Uterus (tissue), 4 donors: ENCODE results near the gene TRH. TPM values are rescaled to one million over a fixed set of nuclear protein-coding genes. Genes with fewer than 3 reads are reported as not detected.

Experiments used
- DNase-seq, 2 donors: peaks; one replicate each; pipeline ENCODE4 v3.0.0-alpha.2; 2019 to 2020
- H3K27ac ChIP-seq, 2 donors: fragments of 200-600 bp; sonication (generic); 1 replicate in 1 of 2; 2 replicates in 1 of 2; pipeline ENCODE4 v1.5.1; 2016 to 2018
- H3K27me3 ChIP-seq, 2 donors: fragments of 200-600 bp; sonication (generic); one replicate each; pipeline ENCODE4 v1.5.1; 2018 to 2019; ENCODE audit warnings: control low read depth in 1 of 2
- H3K36me3 ChIP-seq, 2 donors: fragments of 200-600 bp; sonication (generic); one replicate each; pipeline ENCODE4 v1.5.1; 2019; ENCODE audit warnings: control low read depth in 1 of 2
- H3K4me1 ChIP-seq, 2 donors: fragments of 200-600 bp; sonication (generic); one replicate each; pipeline ENCODE4 v1.5.1; 2018 to 2019; ENCODE audit warnings: control low read depth in 1 of 2
- H3K4me3 ChIP-seq, 2 donors: fragments of 200-600 bp; sonication (generic); 1 replicate in 1 of 2; 2 replicates in 1 of 2; pipeline ENCODE4 v1.5.1; 2018 to 2019; ENCODE audit warnings: mild to moderate bottlenecking in 1 of 2
- H3K9me3 ChIP-seq, 2 donors: fragments of 200-600 bp; sonication (generic); one replicate each; pipeline ENCODE4 v1.5.1; 2019; ENCODE audit warnings: control low read depth in 1 of 2
- POLR2A ChIP-seq, 2 donors: fragments of 450-650 bp; IDR thresholded peaks; one replicate each; pipeline ENCODE4 v1.6.1; 2016; ENCODE audit warnings: antibody characterized with exemption in 2 of 2, mild to moderate bottlenecking in 1 of 2, moderate library complexity in 1 of 2
- intact Hi-C: fragments of 100-400 bp; cut with DNase I; formaldehyde crosslinking; loops from one replicate; pipeline ENCODE4 v1.15.1; 2023; ENCODE audit warnings: low total_unique reads
- total RNA-seq, 4 donors: library from RNA; depleted of rRNA in 3 of 4; stranded (reverse); fragments of >200 nt in 3 of 4; gene quantifications; one replicate each; pipeline versions ENCODE4 v1.1.0 to v1.2.4, GENCODE V29; 2014 to 2023
- TF ChIP-seq, protein P1 (sequence below), 4 experiments: fragments of 200-600 bp in 2 of 4; fragments of 450-650 bp in 2 of 4; sonication (generic) in 2 of 4; IDR thresholded peaks; one replicate each; pipeline ENCODE4 v1.5.1; 2016 to 2019; ENCODE audit warnings: antibody characterized with exemption in 4 of 4, mild to moderate bottlenecking in 2 of 4, moderate library complexity in 1 of 4
- donor health status: DM: yes; HTN: yes; CAD: no.

The TRH gene
- total RNA-seq, 4 donors from 2014 or later = 0.37 TPM; not detected in 3

- no peak overlapping the region for H3K27ac ChIP-seq
- intact Hi-C loops = no loop called here
- DNase-seq = no peak
- TF ChIP-seq POLR2A (IDR thresholded peaks at IDR 0.05) = no peak
- TF ChIP-seq, protein P1, sequence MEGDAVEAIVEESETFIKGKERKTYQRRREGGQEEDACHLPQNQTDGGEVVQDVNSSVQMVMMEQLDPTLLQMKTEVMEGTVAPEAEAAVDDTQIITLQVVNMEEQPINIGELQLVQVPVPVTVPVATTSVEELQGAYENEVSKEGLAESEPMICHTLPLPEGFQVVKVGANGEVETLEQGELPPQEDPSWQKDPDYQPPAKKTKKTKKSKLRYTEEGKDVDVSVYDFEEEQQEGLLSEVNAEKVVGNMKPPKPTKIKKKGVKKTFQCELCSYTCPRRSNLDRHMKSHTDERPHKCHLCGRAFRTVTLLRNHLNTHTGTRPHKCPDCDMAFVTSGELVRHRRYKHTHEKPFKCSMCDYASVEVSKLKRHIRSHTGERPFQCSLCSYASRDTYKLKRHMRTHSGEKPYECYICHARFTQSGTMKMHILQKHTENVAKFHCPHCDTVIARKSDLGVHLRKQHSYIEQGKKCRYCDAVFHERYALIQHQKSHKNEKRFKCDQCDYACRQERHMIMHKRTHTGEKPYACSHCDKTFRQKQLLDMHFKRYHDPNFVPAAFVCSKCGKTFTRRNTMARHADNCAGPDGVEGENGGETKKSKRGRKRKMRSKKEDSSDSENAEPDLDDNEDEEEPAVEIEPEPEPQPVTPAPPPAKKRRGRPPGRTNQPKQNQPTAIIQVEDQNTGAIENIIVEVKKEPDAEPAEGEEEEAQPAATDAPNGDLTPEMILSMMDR (IDR thresholded peaks at IDR 0.05) = no peak
- no peaks in the 10 kb centered on the region for H3K36me3 ChIP-seq
- H3K4me1 ChIP-seq = peaks cover 0 to 13% of the 10 kb centered on the region in 2 donors
- no peak overlapping the region for H3K4me3 ChIP-seq
- H3K27me3 ChIP-seq = peaks cover 18 to 23% of the 10 kb centered on the region in 2 donors
- no peaks in the 10 kb centered on the region for H3K9me3 ChIP-seq
Observed at GRCh38 chr3:129978123-129978522, 3.6 kb downstream of the TRH start.

DNA sequence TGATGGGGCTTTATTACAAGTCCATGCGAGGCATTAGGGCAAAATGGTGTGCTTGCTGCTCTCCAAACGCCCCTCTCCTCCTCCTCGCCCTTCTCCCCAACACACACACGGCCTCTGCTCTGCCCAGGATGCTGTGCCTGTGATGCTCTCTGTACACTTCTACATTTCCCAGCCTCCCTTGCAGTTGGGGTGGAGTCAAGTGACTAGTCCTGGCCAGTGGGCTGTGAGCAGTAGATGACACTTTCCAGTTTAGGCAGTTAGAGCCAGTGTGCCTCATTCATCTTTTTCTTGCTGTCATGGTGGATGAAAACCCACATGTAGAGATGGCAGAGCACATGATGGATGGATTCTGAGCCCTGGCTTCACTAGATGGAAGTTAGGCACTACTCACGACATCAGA is 5.4 kb downstream of the TRH start:
- TF ChIP-seq, protein P1 (IDR thresholded peaks at IDR 0.05) = no peak
- TF ChIP-seq POLR2A (IDR thresholded peaks at IDR 0.05) = no peak
- Histone ChIP-seq H3K9me3 (no peaks in the 10 kb centered on the region), H3K36me3 (no peaks in the 10 kb centered on the region), H3K4me1 (peaks cover 0 to 6% of the 10 kb centered on the region in 2 donors), H3K4me3 (no peak overlapping the region), H3K27ac (no peak overlapping the region), H3K27me3 (peaks cover 11 to 23% of the 10 kb centered on the region in 2 donors)
- intact Hi-C loops = no loop called here
- DNase-seq = no peak

GRCh38 chr3:129983561-129983960 is 9.0 kb downstream of the TRH start:
- Histone ChIP-seq H3K27me3 (no peaks in the 10 kb centered on the region), H3K4me3 (no peak overlapping the region), H3K27ac (no peak overlapping the region), H3K36me3 (no peaks in the 10 kb centered on the region), H3K9me3 (no peaks in the 10 kb centered on the region), H3K4me1 (no peaks in the 10 kb centered on the region)
- no peak for TF ChIP-seq POLR2A (IDR thresholded peaks at IDR 0.05)
- TF ChIP-seq, protein P1 (IDR thresholded peaks at IDR 0.05) = no peak
- intact Hi-C loops = no loop called here
- DNase-seq = no peak

- Histone ChIP-seq H3K27ac (no peak overlapping the region), H3K27me3 (no peaks in the 10 kb centered on the region), H3K4me3 (no peak overlapping the region), H3K4me1 (no peaks in the 10 kb centered on the region), H3K9me3 (no peaks in the 10 kb centered on the region), H3K36me3 (no peaks in the 10 kb centered on the region)
- DNase-seq = no peak
- TF ChIP-seq, protein P1 (IDR thresholded peaks at IDR 0.05) = no peak
- TF ChIP-seq POLR2A (IDR thresholded peaks at IDR 0.05) = no peak
- intact Hi-C loops = no loop called here
Observed at GRCh38 chr3:129984125-129984524, 9.6 kb downstream of the TRH start.

GRCh38 chr3:129985113-129985512 is 10.6 kb downstream of the TRH start:
- no peak for DNase-seq
- H3K27ac ChIP-seq = no peak overlapping the region
- no peaks in the 10 kb centered on the region for H3K36me3 ChIP-seq
- intact Hi-C loops = no loop called here
- no peak for TF ChIP-seq POLR2A (IDR thresholded peaks at IDR 0.05)
- TF ChIP-seq, protein P1 (IDR thresholded peaks at IDR 0.05) = no peak
- no peaks in the 10 kb centered on the region for H3K4me1 ChIP-seq
- no peak overlapping the region for H3K4me3 ChIP-seq
- no peaks in the 10 kb centered on the region for H3K9me3 ChIP-seq
- no peaks in the 10 kb centered on the region for H3K27me3 ChIP-seq
